Measurements from ENCODE around the gene ITGA2B. TPM values are rescaled to one million over a fixed set of nuclear protein-coding genes. Genes with fewer than 3 reads are reported as not detected.
"Not testable (repeated sequence)": the region's sequence is repeated elsewhere in the genome, so short reads cannot be mapped to it uniquely, and the experiment has no call there.

Gene ITGA2B
- total RNA-seq, 2 donors from 2014 or later: 2.4 to 2.7 TPM

- ATAC-seq (no peak), DNase-seq (no peak)
- intact Hi-C loops (cut with DNase I): loop anchor here in 1 of 2 donors (5.0 kb wide), 1 partner anchor 125 kb away; no protein-coding TSS in a partner anchor
Observed at GRCh38 chr17:44396946-44397345, 7.5 kb upstream of the ITGA2B start.

- DNase-seq (no peak), ATAC-seq (no peak)
- intact Hi-C loops (cut with DNase I): loop anchor here (5.0 kb wide), 1 partner anchor 127 kb away; no protein-coding TSS in a partner anchor
Observed at GRCh38 chr17:44394833-44395232, 5.4 kb upstream of the ITGA2B start.

GRCh38 chr17:44394112-44394511 lies 4.7 kb upstream of the ITGA2B start:
- not testable (repeated sequence) for DNase-seq, ATAC-seq
- intact Hi-C loops (cut with DNase I): loop anchor here in 1 of 2 donors (5.0 kb wide), 1 partner anchor 128 kb away; no protein-coding TSS in a partner anchor

- ATAC-seq: no peak
- intact Hi-C loops (cut with DNase I): loop anchor here in 1 of 2 donors (5.0 kb wide), 1 partner anchor 132 kb away; no protein-coding TSS in a partner anchor
- DNase-seq: no peak
Observed at GRCh38 chr17:44390250-44390870, 911 bp upstream of the ITGA2B start.

GRCh38 chr17:44389723-44390202 lies 314 bp upstream of the ITGA2B start:
- DNase-seq: no peak
- no peak for ATAC-seq
- intact Hi-C loops (cut with DNase I): loop anchor here in 1 of 2 donors (5.0 kb wide), 2 partner anchors 113 to 133 kb away; partner anchors contain the start of gene GPATCH8

- intact Hi-C loops (cut with DNase I): loop anchor here in 1 of 2 donors (5.0 kb wide), 1 partner anchor 114 kb away; the partner anchor contains the start of gene GPATCH8
- DNase-seq (no peak), ATAC-seq (no peak)
Observed at GRCh38 chr17:44387804-44388203, 1.6 kb downstream of the ITGA2B start.

- no peak for DNase-seq
- no peak for ATAC-seq
- intact Hi-C loops (cut with DNase I): loop anchor here in 1 of 2 donors (5.0 kb wide), 1 partner anchor 116 kb away; the partner anchor contains the start of gene GPATCH8
Observed at GRCh38 chr17:44386182-44386525, 3.3 kb downstream of the ITGA2B start.

- intact Hi-C loops (cut with DNase I): loop anchor here in 1 of 2 donors (5.0 kb wide), 1 partner anchor 117 kb away; the partner anchor contains the start of gene GPATCH8
- peak; percentile 92 to 94 for ATAC-seq
- peak; percentile 89 for DNase-seq
Observed at GRCh38 chr17:44385287-44386181, 3.9 kb downstream of the ITGA2B start.

- intact Hi-C loops (cut with DNase I): loop anchor here in 1 of 2 donors (5.0 kb wide), 1 partner anchor 117 kb away; the partner anchor contains the start of gene GPATCH8
- ATAC-seq (peak; percentile 13 to 20), DNase-seq (no peak)
Observed at GRCh38 chr17:44384823-44385286, 4.6 kb downstream of the ITGA2B start.

GRCh38 chr17:44384281-44384822 lies 5.1 kb downstream of the ITGA2B start:
- ATAC-seq: no peak
- no peak for DNase-seq
- intact Hi-C loops (cut with DNase I): no loop called here

- intact Hi-C loops (cut with DNase I): no loop called here
- no peak for DNase-seq
- no peak for ATAC-seq
Observed at GRCh38 chr17:44383861-44384260, 5.6 kb downstream of the ITGA2B start.

- ATAC-seq (no peak), DNase-seq (no peak)
- intact Hi-C loops (cut with DNase I): no loop called here
Observed at GRCh38 chr17:44383363-44383762, 6.1 kb downstream of the ITGA2B start.

GRCh38 chr17:44382917-44383316 lies 6.5 kb downstream of the ITGA2B start:
- intact Hi-C loops (cut with DNase I): no loop called here
- ATAC-seq (no peak), DNase-seq (no peak)

- DNase-seq (no peak), ATAC-seq (no peak)
- intact Hi-C loops (cut with DNase I): no loop called here
Observed at GRCh38 chr17:44381810-44382305, 7.6 kb downstream of the ITGA2B start.

- ATAC-seq (no peak), DNase-seq (no peak)
- intact Hi-C loops (cut with DNase I): no loop called here
Observed at GRCh38 chr17:44380767-44381166, 8.7 kb downstream of the ITGA2B start.

GRCh38 chr17:44379887-44380286 lies 9.6 kb downstream of the ITGA2B start:
- DNase-seq (no peak), ATAC-seq (no peak)
- intact Hi-C loops (cut with DNase I): no loop called here

- ATAC-seq: no peak
Observed at GRCh38 chr17:44378171-44378705, 11.2 kb downstream of the ITGA2B start.

GRCh38 chr17:44376779-44377178 lies 12.7 kb downstream of the ITGA2B start:
- intact Hi-C loops (cut with DNase I): no loop called here
- ATAC-seq (no peak), DNase-seq (no peak)

More at GRCh38 chr17:44378171-44378705, 11.2 kb downstream of the ITGA2B start:
- no peak for DNase-seq
- intact Hi-C loops (cut with DNase I): no loop called here

- ATAC-seq (peak; percentile 74 to 91), DNase-seq (peak; percentile 73)
- intact Hi-C loops (cut with DNase I): no loop called here
Observed at GRCh38 chr17:44376124-44376523, 13.3 kb downstream of the ITGA2B start.
